Fibroblast of the aortic adventitia (primary cell): ENCODE measurements around the gene WWP2. TPM values are rescaled to one million over a fixed set of nuclear protein-coding genes. Genes with fewer than 3 reads are reported as not detected.

ENCODE experiments used
- DNase-seq: peaks from one replicate; pipeline ENCODE4 v3.0.0-alpha.2; 2010; ENCODE audit warnings: low read depth
- H3K4me3 ChIP-seq: 2 replicates; pipeline ENCODE4 v1.5.1; 2011; ENCODE audit warnings: low read depth, mild to moderate bottlenecking, control low read depth, low read length, moderate library complexity
- total RNA-seq: library from RNA; depleted of rRNA; stranded (reverse); fragments of >200 nt; gene quantifications from 2 replicates; pipeline ENCODE4 v1.2.3, GENCODE V29; 2012; ENCODE audit warnings: low replicate concordance
- TF ChIP-seq, protein P1 (sequence below): IDR thresholded peaks from 2 replicates; pipeline ENCODE4 v1.5.1; 2011; ENCODE audit warnings: mild to moderate bottlenecking, low read length, control low read depth, inconsistent platforms; ENCODE audit not compliant: insufficient read depth

The WWP2 gene
- total RNA-seq, 1 donor, result 28.7 TPM

DNA sequence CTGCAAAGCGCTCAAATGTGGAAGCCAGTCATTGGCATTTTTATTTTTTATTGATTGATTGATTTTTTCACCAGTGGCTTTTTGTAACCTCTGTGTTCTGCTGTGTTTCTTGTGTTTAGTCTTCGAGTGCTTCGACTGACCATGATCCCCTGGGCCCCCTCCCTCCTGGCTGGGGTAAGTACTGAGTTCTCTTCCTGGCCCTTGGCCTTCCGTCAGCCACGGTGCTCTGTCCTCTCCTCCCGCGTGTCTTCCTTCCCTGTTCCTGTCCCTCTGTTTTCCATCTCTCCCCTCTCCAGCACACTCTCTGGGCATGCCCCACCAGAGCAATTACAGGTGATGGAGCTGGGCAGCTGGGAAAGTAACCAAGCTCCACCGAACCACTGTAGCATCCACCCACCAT is 163.2 kb downstream of the WWP2 start:
- H3K4me3 ChIP-seq, result peak overlapping the region; percentile 53
- DNase-seq, result no peak
- TF ChIP-seq, protein P1, sequence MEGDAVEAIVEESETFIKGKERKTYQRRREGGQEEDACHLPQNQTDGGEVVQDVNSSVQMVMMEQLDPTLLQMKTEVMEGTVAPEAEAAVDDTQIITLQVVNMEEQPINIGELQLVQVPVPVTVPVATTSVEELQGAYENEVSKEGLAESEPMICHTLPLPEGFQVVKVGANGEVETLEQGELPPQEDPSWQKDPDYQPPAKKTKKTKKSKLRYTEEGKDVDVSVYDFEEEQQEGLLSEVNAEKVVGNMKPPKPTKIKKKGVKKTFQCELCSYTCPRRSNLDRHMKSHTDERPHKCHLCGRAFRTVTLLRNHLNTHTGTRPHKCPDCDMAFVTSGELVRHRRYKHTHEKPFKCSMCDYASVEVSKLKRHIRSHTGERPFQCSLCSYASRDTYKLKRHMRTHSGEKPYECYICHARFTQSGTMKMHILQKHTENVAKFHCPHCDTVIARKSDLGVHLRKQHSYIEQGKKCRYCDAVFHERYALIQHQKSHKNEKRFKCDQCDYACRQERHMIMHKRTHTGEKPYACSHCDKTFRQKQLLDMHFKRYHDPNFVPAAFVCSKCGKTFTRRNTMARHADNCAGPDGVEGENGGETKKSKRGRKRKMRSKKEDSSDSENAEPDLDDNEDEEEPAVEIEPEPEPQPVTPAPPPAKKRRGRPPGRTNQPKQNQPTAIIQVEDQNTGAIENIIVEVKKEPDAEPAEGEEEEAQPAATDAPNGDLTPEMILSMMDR, result no peak

DNA sequence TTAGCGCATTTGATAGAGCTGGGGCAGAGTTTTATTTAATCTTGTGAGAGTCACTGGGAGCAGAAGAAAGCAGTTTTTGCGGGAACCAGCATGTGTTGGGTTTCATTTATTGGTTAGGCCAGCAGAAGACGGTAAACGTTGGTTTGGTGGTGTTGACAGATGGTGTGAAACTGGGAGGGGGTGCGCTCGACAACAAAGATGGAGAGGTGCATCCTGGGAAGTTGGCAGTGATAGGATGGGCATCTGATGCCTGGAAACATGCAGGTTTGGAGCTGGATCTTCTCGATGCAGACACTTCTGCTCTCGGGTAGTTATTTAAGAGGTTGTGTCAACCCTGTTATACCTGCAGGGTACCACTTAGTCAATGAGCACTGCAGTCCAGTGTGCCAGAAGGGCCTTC is 164.1 kb downstream of the WWP2 start:
- TF ChIP-seq, protein P1, result no peak
- no peak overlapping the region for H3K4me3 ChIP-seq

DNA sequence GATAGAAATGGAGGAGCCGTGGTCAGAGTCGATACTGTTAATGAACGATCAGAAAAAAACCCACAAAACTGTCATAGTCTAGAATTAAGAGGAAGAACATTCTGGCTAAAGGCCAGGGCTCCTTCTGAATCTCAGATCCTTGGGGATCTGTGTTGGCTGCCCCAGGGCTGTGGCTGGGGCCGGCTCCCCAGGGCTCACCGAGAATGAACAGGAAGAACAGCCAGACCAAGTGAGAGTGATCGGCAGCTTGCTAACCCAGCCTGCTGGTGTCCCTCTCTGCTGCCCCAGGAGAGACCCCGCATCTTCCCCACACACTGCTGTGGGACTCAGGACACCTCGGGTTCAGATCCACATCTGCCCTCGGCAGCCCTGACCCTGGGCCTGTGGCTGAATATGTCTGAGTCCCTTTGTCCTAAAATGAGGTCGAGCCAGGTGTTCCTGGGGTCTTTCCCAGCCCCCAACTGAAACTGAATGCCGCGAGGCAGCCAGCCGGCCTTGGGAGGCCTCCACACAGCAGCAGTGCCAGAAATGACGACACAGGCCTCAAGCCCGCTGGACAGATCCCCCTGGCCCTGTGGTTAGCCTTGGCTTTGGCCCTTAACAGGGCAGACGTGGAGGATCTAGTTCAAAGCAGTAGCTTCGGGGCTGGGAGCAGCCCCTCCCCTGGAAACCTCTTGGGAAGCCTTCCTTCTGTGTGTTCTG is 165.1 kb downstream of the WWP2 start:
- no peak overlapping the region for H3K4me3 ChIP-seq
- DNase-seq, result peak; percentile 88
- TF ChIP-seq, protein P1, result no peak

More for the DNA sequence above, 164.1 kb downstream of the WWP2 start:
- DNase-seq, result no peak

DNA sequence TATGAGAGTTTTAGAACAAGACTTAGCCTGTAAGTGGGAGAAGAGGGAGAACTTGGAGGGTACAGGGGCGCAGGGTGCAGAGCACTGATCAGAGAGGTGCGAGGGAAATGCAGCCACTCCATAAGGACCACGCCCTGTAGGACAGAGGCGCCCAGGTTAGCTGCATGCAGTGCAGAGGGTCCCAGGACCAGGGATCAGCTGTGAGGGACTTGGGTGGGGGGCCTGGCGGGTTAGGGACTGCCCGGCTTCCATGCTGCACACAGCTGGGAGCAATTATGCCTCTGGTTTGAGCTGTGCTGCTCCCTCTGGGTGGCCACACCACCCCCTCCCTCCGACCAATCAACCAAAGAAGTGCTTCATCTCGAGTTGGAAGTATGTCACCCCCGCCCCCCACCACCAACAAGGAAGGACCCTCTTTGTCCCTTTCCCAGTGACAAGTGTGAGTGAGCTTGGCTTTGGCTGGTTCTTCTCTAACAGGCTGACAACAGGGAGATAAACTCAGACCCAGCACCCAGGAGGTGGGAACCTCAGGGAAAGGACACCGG is 166.8 kb downstream of the WWP2 start:
- H3K4me3 ChIP-seq, result no peak overlapping the region
- TF ChIP-seq, protein P1, result no peak
- DNase-seq, result no peak

DNA sequence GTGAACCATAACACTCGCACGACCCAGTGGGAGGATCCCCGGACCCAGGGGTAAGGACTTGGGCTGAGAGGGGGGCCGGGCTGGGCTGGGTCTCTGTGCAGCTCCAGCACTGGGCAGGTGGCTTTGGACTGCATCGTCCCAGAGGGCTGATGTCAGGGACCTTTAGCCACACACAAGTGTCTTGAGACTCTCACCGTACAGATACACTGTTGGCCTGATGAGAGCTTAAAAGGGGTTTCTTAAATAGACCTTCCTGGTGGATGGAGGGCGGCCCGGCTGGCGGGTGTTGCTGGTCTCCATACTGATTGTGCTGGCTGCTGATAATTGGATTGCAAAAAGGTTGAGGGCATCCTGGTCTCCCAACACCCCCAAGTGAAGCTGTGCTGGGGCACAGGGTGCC is 167.3 kb downstream of the WWP2 start:
- TF ChIP-seq, protein P1, result no peak
- DNase-seq, result no peak
- H3K4me3 ChIP-seq, result no peak overlapping the region

DNA sequence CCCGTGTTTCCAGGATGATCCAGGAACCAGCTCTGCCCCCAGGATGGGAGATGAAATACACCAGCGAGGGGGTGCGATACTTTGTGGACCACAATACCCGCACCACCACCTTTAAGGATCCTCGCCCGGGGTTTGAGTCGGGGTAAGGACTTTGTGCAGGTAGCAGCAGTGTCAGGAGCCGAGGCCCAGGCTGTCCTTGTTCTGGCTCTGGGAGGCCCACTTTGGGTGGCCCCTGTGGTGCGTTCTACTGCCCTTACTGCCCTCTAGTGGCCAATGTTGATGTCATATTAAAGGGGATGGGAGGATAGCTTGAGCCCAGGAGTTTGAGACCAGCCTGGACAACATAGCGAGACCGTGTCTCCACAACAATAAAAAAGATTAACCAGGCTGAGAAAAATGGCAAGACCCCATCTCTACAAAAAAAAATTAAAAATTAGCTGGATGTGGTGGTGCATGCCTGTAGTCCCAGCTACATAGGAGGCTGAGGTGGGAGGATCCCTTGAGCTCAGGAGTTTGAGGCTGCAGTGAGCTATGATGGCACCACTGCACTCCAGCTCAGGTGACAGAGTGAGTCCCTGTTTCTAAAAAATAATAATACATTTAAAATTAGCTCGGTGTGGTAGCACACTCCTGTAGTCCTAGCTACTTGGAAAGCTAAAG is 168.1 kb downstream of the WWP2 start:
- H3K4me3 ChIP-seq, result no peak overlapping the region
- DNase-seq, result peak; percentile 72
- TF ChIP-seq, protein P1, result peak; percentile 68
